GM21528 (cell line): ENCODE measurements around the gene ZP1.

Experiments used
- ATAC-seq: cut with Tn5 transposase; IDR thresholded peaks from one replicate; pipeline ENCODE4 v1.9.1; 2021; ENCODE audit warnings: mild to moderate bottlenecking, moderate library complexity; ENCODE audit not compliant: unreplicated experiment, low FRiP score

The ZP1 gene

GRCh38 chr11:60842668-60843600, 24.4 kb upstream of the ZP1 start:
- no peak for ATAC-seq

- ATAC-seq, result no peak
These were observed 23.1 kb upstream of the ZP1 start for GRCh38 chr11:60844045-60844869.

DNA sequence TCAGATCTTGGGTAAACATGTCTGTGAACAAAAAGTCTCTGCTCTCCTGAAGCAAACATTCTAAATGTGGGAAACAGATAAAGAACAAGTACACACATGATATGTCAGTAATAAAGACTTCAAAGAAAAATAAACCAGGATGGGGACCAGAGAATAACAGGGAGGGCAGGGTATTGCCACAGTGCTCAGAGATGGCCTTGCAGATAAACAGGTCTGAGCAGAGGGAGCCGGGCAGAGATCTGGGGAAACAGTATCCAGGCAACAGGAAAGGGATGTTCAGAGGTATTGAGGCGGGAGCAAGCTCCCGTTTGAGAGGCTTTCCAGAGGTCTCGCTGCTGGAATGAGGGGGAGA, 22.5 kb upstream of the ZP1 start:
- no peak for ATAC-seq

DNA sequence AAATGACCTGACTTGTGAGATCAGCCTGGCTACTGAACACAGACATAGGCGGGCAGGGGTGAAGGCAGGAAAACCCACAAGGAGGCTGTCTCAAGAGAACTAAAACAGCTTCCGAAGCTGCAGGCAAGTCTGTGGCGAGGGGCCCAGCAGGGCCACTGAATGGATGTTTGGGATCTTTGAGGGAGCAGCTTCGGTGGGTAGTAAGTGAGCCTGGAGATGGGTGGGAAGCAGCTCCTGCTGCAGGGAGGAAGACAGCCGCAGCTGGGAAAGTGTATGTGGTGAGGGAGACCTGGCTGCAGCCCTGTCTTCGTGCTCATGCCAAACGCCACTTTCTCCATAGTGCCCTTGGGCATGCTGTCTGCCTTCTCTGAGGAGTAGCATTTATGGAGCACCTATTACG, 22.0 kb upstream of the ZP1 start:
- no peak for ATAC-seq

- no peak for ATAC-seq
These were observed 20.1 kb upstream of the ZP1 start for GRCh38 chr11:60847281-60847680.

DNA sequence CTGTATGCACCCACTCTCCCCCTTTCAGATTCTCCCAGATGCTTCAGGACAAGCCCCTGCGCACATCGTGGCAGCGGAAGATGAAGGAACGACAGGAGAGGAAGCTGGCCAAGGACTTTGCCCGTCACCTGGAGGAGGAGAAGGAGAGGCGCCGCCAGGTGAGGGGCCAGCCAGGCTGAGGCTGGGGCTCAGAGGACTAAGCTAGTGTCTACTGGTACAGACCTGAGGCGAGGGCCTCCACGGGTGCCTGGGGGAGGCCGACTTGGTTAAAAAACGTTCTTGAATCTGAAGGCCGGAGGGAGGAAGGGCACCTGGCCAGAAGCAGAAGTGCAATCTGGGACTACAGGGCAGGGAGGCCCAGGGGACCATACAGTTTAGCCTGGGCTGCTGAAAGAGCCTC, 19.4 kb upstream of the ZP1 start:
- ATAC-seq, result no peak

DNA sequence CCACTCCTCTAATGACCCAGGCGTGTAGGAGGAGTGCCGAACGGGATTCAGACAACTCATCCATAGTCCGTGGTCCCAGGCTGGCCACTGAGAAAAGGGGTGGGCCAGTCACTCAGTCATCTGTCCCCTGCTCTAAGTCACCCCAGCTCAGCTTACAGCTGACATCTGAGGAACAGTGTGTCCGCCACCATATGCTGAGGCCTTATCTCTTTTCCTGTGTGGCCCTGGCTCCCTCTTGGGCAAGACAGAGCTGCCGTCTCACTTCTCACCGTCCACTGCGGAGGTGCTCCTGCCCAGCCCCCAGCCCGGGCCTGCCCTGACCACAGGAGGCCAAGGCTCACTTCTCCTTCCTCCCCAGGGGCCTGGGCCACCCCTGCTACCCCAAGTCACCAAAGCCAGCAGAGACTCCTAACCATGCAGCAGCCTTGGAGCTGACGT, 18.6 kb upstream of the ZP1 start:
- no peak for ATAC-seq

GRCh38 chr11:60849641-60850520, 17.5 kb upstream of the ZP1 start:
- ATAC-seq, result no peak

- ATAC-seq, result no peak
These were observed 15.8 kb upstream of the ZP1 start for GRCh38 chr11:60851327-60852104.

- no peak for ATAC-seq
These were observed 15.0 kb upstream of the ZP1 start for GRCh38 chr11:60852117-60852981.

DNA sequence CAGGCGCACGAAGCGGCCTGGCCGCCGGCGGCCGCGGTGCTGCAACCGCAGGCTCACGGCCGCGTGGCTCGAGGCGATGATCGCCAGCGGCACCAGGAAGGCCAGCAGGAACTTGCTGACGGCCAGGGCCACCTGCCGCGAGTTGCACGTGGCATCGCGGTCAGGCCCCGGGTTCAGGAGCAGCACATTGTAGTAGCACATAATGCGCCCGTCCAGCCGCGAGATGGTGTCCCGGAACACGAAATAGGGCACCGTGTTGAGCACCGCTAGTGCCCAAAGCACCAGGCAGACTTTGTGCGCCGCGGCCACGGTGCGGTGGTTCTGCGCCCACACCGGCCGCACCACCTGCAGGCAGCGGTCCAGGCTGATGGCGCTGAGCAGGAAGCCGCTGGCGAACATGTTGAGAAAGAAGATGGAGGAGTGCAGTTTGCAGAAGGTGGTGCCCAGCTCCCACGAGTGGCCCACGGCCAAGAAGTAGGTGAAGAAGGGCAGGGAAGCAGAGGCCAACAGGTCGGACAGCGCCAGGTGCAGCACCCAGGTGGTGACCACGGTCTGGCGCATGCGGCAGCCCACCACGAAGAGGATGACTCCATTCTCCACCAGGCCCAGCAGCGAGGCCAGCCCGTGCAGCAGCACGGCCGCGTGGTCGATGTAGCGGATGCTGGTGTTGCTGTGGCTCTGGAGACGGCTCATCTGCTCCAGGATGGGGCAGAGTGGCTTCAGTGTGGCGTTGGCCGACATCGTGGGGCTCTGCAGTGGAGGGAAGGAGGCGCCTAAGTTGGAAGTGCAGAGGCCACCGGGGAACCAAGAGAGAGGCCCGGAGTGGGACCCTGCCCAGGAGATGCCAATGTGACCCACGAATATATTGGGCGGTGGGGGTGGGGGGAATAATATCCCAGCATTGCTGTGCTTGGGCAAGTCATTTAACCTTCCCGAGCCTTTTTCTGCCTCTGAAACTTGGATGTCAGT, 14.1 kb upstream of the ZP1 start:
- ATAC-seq, result no peak

DNA sequence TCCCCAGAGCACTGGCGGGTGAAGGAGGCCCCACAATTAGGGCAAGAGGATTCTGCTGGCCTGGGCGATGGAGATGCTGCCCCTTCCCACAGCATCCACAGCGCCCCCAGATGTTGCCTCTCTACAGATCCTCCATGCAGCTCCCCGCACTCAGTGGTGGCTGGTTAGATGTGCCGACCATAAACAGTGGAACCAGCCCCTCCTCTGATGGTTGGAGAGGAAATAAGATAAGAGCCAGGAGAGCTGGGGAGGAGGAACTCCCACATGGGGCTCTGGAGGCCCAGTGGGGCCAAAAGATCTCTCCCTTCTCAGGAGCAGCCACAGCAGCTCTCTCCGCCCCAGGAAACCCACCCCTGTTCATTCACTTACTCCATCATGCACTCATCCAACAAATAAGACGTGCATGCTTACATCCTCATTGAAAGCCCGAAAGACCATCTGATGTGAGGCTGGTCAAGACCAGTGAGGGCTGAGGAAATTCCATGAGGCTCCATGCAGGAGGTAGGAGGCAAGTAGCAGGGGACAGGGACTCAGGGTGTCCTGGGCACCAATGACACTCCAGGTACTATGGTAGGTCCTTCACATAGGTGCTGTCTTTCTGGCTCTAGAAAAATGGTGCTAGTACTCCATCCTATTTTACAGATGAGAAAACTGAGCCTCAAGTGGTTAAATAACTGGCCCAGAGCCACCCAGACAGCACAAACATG, 13.0 kb upstream of the ZP1 start:
- no peak for ATAC-seq

DNA sequence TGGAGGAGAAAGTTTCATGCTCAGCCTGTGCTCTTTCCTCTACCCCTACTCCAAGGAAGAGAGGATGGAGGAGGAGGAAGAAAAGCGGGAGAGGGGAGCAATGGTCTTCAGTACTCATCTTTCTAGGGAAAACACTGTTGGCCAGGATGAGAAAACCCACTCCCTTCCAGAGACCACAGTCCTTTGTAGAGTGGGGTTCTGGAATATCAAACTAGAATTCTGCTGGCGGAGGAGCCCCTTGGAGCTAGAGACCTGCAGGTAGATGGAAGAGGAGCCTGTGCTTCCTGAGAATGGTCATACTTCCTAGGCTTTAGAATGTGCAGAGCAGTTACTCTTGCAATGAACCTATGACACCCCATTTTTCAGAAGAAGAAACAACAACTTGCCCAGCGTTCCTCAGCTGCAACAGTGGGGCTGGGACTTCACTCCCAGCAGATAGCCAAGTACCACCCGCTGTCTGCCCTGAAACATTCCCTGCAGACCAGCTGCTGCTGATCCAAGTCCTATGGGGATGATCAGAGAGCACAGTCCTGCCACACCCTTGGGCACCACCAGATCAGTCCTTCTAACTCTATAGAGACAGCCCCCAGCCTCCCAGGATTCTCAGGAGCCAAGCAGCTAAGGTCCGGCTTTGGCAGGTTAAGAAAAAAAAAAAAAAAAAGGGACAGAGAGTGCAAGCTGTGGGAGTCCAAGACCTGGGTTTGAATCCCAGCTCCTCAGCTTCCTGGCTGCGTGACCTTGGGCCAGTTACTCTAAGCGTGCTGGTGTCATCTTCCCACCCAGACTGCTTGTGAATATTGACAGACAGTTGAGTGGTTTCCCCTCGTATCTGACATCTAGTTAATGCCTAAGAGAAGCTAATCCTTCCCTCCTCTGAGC, 12.3 kb upstream of the ZP1 start:
- no peak for ATAC-seq

- ATAC-seq, result no peak
These were observed 11.4 kb upstream of the ZP1 start, which contains the start of gene PTGDR2 for GRCh38 chr11:60855726-60856633. Gene PTGDR2, minus strand, starts transcription at chr11:60855950. Its CDS starts 2,228 bp downstream, at chr11:60853722.
